Aorta (tissue), 5 donors: ENCODE data around the gene AMMECR1L. TPM values are rescaled to one million over a fixed set of nuclear protein-coding genes. Genes with fewer than 3 reads are reported as not detected.
A peak's percentile ranks its signal among the peaks of the same experiment; 100 is the strongest.
"Not testable (repeated sequence)": the region's sequence is repeated elsewhere in the genome, so short reads cannot be mapped to it uniquely, and the experiment has no call there.

Source experiments
- ATAC-seq: fragments of 200-7000 bp; cut with Tn5 transposase; one replicate; pipeline ENCODE4 v1.9.1; 2022; ENCODE audit warnings: moderate library complexity; ENCODE audit not compliant: low FRiP score
- DNase-seq, 2 donors: peaks; one replicate each; pipeline ENCODE4 v3.0.0-alpha.2; 2020
- H3K27ac ChIP-seq, 2 donors: one replicate each; pipeline ENCODE4 v1.5.1; 2013; ENCODE audit warnings: low read length in 2 of 2, mild to moderate bottlenecking in 2 of 2, moderate library complexity in 2 of 2, control low read depth in 1 of 2, inconsistent platforms in 1 of 2, low read depth in 1 of 2
- H3K27me3 ChIP-seq, 2 donors: one replicate each; pipeline ENCODE4 v1.6.1; 2013; ENCODE audit warnings: control low read depth in 1 of 2, low read length in 1 of 2, mild to moderate bottlenecking in 1 of 2, moderate library complexity in 1 of 2; ENCODE audit not compliant: insufficient read depth in 2 of 2, control insufficient read depth in 1 of 2
- H3K36me3 ChIP-seq, 2 donors: one replicate each; pipeline ENCODE4 v1.6.1; 2013; ENCODE audit warnings: control low read depth in 1 of 2, low read length in 1 of 2, mild to moderate bottlenecking in 1 of 2; ENCODE audit not compliant: insufficient read depth in 2 of 2, control insufficient read depth in 1 of 2
- H3K4me1 ChIP-seq, 2 donors: one replicate each; pipeline ENCODE4 v1.6.1; 2013; ENCODE audit warnings: low read length in 2 of 2, control low read depth in 1 of 2, mild to moderate bottlenecking in 1 of 2, moderate library complexity in 1 of 2; ENCODE audit not compliant: insufficient read depth in 2 of 2, control insufficient read depth in 1 of 2
- H3K4me3 ChIP-seq, 2 donors: one replicate each; pipeline ENCODE4 v1.5.1; 2013; ENCODE audit warnings: low read length in 2 of 2, control low read depth in 1 of 2, mild to moderate bottlenecking in 1 of 2
- H3K9me3 ChIP-seq: one replicate; pipeline ENCODE4 v1.6.1; 2013; ENCODE audit warnings: mild to moderate bottlenecking, low read length; ENCODE audit not compliant: control insufficient read depth
- WGBS, 2 donors: extraction: QIAGEN DNeasy Blood & Tissue Kit; methylation state at CpG; one replicate each; pipeline ENCODE4 v1.1.7; 2013; 5-methylcytosine and 5-hydroxymethylcytosine counted together
- intact Hi-C, 2 donors: fragments of 100-400 bp; cut with DNase I; formaldehyde crosslinking; loops; one replicate each; pipeline versions ENCODE4 v1.14.2 to v1.15.0; 2022
- polyA plus RNA-seq, 2 donors: library from polyadenylated mRNA; stranded (reverse); fragments of 200-250 nt; gene quantifications; one replicate each; pipeline ENCODE4 v1.2.3, GENCODE V29; 2013
- total RNA-seq, 2 donors: library from RNA; stranded (reverse); fragmentation: NEBNext Ultra II Directional; extraction: Animal tissue kit (Norgen Biotek cat#: 25700); gene quantifications; one replicate each; pipeline ENCODE4 v1.2.1, GENCODE V29; 2021
- donor health status: healthy with polysubstance abuse.
- donor health status: Bipolar disorder and iron deficiency.
- donor health status: DM: no; HTN: no; CAD: no.
- donor health status: DM: no; HTN: no; CAD: no.
- donor health status: DM: yes; HTN: yes; CAD: no.

Gene AMMECR1L
- total and polyA plus RNA-seq, 4 donors: 3.5 to 17.3 (median 12.0) TPM

DNA sequence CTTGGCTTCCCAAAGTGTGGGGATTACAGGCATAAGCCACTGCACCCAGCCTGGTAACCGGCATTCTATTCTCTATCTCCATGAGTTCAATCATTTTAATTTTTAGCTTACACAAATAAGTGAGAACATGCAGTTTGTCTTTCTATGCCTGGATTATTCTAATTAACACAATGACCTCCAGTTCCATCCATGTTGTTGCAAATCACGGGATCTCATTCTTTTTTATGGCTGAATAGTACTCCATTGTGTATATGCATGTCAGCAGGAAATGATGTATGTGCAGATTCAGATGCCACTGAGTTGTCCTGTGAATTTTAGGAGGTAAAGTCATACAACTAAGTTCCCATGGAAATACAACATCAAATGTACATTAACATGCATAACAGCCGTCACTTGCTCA lies 24.7 kb upstream of the AMMECR1L start:
- H3K27ac ChIP-seq: no peak overlapping the region
- H3K36me3 ChIP-seq: no peaks in the 10 kb centered on the region
- DNase-seq: no peak
- no peak for ATAC-seq
- WGBS, 2 donors: 96% methylated on average over 3 of the region's 3 CpGs
- intact Hi-C loops: no loop called here
- no peaks in the 10 kb centered on the region for H3K9me3 ChIP-seq
- no peak overlapping the region for H3K4me3 ChIP-seq
- H3K4me1 ChIP-seq: no peaks in the 10 kb centered on the region
- H3K27me3 ChIP-seq: no peaks in the 10 kb centered on the region

- DNase-seq (no peak), ATAC-seq (no peak)
- Histone ChIP-seq H3K27ac (no peak overlapping the region), H3K4me3 (no peak overlapping the region), H3K9me3 (no peaks in the 10 kb centered on the region), H3K4me1 (no peaks in the 10 kb centered on the region), H3K27me3 (no peaks in the 10 kb centered on the region), H3K36me3 (no peaks in the 10 kb centered on the region)
- 68 to 72% methylated on average over 6 of the region's 6 CpGs for WGBS, 2 donors
- intact Hi-C loops: no loop called here
Observed at GRCh38 chr2:127909019-127909418, 23.3 kb upstream of the AMMECR1L start.

DNA sequence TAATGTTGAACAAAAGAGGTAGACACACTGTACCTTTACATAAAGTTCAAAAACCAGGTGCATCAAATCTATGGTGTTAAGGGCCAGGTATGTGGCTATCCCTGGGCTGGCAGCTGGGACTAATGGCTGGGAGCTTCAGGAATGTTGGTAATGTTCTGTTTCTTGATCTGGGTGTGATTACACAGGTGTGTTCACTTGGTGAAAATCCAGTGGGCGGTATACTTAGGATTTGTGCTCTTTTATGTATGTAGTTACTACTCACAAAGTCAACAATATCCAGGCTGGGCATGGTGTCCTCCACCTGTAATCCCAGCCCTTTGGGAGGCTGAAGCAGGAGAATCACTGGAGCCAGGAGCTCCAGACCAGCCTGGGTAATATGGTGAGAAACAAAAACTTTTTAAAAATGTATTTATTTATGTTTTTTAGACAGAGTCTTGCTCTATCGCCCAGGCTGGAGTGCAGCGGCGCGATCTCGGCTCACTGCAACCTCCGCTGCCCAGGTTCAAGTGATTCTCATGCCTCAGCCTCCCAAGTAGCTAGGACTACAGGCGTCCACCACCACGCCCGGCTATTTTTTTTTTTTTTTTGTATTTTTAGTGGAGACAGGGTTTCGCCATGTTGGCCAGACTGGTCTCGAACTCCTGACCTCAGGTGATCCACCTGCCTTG lies 22.1 kb upstream of the AMMECR1L start:
- DNase-seq, ATAC-seq, H3K9me3 ChIP-seq, H3K36me3 ChIP-seq, H3K27me3 ChIP-seq, H3K4me1 ChIP-seq, H3K27ac ChIP-seq, intact Hi-C loops, H3K4me3 ChIP-seq: not testable (repeated sequence)
- WGBS, 2 donors: 92% methylated on average over 12 of the region's 12 CpGs

- intact Hi-C loops: no loop called here
- ATAC-seq (no peak), DNase-seq (no peak)
- no peak overlapping the region for H3K4me3 ChIP-seq
- no peak overlapping the region for H3K27ac ChIP-seq
- WGBS, 2 donors: 58 to 64% methylated on average over 21 of the region's 21 CpGs
- H3K9me3 ChIP-seq: no peaks in the 10 kb centered on the region
- no peaks in the 10 kb centered on the region for H3K36me3 ChIP-seq
- no peaks in the 10 kb centered on the region for H3K27me3 ChIP-seq
- H3K4me1 ChIP-seq: no peaks in the 10 kb centered on the region
Observed at GRCh38 chr2:127906206-127906926, 20.6 kb upstream of the AMMECR1L start.

GRCh38 chr2:127901339-127902056 lies 15.7 kb upstream of the AMMECR1L start:
- H3K4me1 ChIP-seq: no peaks in the 10 kb centered on the region
- intact Hi-C loops: no loop called here
- no peaks in the 10 kb centered on the region for H3K9me3 ChIP-seq
- DNase-seq (peak; percentile 79 to 81), ATAC-seq (peak; percentile 88)
- no peaks in the 10 kb centered on the region for H3K36me3 ChIP-seq
- H3K4me3 ChIP-seq: no peak overlapping the region
- no peaks in the 10 kb centered on the region for H3K27me3 ChIP-seq
- 33 to 34% methylated on average over 12 of the region's 12 CpGs for WGBS, 2 donors
- H3K27ac ChIP-seq: peak overlapping the region in 1 of 2 donors; percentile 21

DNA sequence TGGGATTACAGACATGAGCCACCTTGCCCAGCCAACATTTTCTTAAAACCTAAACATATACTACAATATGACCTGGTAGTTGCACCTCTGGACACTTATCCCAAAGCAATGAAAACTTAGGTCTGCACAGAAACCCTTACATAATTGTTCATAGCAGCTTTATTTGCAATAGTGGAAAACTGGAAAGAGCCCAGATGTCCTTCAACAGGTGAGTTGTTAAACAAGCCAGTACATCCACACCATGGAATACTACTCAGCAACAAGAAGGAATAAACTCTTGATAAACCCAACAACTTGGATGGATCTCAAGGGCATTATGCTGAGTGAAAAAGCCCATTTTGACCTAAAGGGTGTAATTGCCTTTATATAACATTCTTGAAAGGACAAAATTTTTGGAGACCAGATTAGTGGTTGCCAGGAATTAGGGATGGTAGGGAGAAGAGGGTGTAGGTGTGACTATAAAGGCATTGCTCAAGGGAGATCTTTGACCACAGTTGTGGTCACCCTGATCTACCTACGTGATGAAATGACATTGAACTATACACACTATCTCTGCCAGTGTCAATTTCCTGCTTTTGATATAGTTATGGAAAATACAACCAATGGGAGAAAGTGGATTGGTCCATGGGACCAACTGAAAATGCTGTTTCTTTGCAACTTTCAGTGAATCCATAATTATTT lies 11.9 kb upstream of the AMMECR1L start:
- 65 to 79% methylated on average over 1 of the region's 1 CpG for WGBS, 2 donors
- Histone ChIP-seq H3K4me1 (no peaks in the 10 kb centered on the region), H3K4me3 (no peak overlapping the region), H3K36me3 (no peaks in the 10 kb centered on the region), H3K27ac (no peak overlapping the region), H3K9me3 (no peaks in the 10 kb centered on the region), H3K27me3 (no peaks in the 10 kb centered on the region)
- ATAC-seq: no peak
- intact Hi-C loops: loop anchor here in 1 of 2 donors (10.0 kb wide), 1 partner anchor 197 kb away; the partner anchor contains the start of gene UGGT1
- DNase-seq: no peak

DNA sequence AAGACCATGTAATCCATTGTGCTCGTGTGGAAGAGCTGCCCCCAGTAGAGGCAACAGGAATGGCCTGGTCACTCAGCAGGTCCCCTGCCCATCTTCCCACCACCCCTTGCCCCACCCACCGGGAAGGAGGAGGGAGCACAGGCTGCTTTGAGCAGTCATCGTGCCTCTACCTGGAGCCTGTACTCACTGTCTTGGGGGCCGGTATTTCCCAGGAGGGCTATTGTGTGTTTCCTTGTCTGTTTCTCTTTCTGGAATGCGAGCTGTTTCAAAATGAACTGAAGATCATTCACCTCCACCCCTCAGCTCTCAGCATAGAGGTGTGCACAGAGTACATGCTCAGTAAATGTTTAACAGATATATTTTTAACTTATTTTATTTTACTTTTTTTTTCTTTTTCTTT lies 7.7 kb upstream of the AMMECR1L start:
- H3K36me3 ChIP-seq: peaks cover 0 to 2% of the 10 kb centered on the region in 2 donors
- H3K9me3 ChIP-seq: no peaks in the 10 kb centered on the region
- no peak for ATAC-seq
- no peak overlapping the region for H3K4me3 ChIP-seq
- H3K4me1 ChIP-seq: no peaks in the 10 kb centered on the region
- DNase-seq: no peak
- WGBS, 2 donors: 66 to 68% methylated on average over 5 of the region's 5 CpGs
- no peak overlapping the region for H3K27ac ChIP-seq
- intact Hi-C loops: loop anchor here in 1 of 2 donors (10.0 kb wide), 1 partner anchor 201 kb away; the partner anchor contains the start of gene UGGT1
- no peaks in the 10 kb centered on the region for H3K27me3 ChIP-seq

DNA sequence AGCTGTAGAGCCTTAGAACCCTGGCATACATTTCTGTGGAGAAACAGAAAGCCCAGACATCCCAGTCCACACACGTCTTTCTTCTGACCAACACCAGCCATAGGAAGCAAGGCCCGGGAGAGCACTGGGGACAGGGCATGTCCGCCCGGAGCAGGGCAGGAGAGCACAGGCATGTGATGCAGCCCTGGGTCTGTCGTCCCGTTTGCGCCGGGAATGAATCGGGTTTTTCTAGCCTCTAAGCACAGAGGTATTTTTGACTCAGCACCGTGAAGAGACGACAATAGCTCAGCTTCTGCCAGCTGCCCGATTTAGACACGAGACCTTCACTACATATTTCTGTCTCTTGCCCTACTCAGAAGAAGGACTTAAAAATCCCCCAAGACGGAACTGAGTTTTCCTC lies 7.3 kb upstream of the AMMECR1L start:
- no peak for DNase-seq
- intact Hi-C loops: loop anchor here in 1 of 2 donors (10.0 kb wide), 1 partner anchor 202 kb away; the partner anchor contains the start of gene UGGT1
- Histone ChIP-seq H3K9me3 (no peaks in the 10 kb centered on the region), H3K27ac (no peak overlapping the region), H3K36me3 (peaks cover 0 to 2% of the 10 kb centered on the region in 2 donors), H3K27me3 (no peaks in the 10 kb centered on the region), H3K4me3 (no peak overlapping the region), H3K4me1 (no peaks in the 10 kb centered on the region)
- 81 to 82% methylated on average over 14 of the region's 14 CpGs for WGBS, 2 donors
- ATAC-seq: no peak
